NCI-H345 treated with DMSO at 0.1 percent for 48 hours (cell line): Measurements from ENCODE around the gene DUSP7.
A peak's percentile ranks its signal among the peaks of the same experiment; 100 is the strongest.

Experiments
- DNase-seq: peaks from one replicate; lab custom pipeline; 2025; ENCODE audit not compliant: unreplicated experiment; lab: John Stamatoyannopoulos, UW

Gene DUSP7

DNA sequence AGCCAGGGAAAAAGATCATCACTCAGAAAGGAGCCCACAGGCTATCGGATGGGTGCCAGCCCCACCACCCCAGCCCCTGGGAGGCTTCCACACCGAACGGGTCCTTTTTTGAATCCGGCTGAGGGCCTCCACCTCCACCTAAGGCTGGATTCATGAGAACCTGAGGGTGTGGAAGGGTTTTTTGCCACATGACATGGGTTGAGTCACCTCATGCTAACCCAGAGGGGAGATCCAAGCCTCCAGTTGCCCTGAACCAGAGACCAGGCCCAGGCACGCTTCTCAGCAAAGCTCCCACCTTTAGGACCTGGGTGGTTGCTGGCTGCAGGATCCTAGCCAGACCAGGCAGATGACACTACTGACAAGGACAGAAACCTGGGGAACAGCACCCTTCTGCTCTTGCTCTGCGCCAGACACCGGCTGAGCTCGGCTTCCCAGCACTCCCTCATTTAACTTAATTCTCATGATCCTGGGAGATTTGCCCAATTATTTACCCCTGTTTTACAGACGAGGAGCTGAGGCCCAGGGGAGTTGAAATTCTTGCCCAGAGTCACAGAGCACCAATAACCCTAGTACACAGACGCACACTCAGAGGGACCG, 25.6 kb downstream of the DUSP7 start:
- DNase-seq = no peak

DNA sequence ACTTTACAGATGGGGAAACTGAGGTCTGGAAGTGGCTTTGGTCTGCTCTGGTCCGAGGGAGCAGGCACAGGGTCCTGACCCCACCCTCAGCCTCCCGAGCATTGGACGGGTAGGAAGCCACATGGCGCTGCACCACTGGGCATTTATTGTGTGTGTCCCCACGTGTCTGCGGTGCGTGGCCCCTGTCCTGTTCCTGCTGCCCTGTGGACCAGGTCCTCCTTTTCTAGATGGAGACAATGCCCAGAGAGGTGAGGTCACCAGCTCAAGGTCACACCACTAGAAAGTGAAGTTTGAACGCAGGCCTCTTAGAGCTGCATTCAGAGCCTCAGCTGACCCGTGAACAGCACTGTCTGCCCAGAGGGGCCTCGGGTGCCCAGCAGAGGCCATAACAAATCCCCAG, 26.8 kb downstream of the DUSP7 start:
- DNase-seq = no peak

DNA sequence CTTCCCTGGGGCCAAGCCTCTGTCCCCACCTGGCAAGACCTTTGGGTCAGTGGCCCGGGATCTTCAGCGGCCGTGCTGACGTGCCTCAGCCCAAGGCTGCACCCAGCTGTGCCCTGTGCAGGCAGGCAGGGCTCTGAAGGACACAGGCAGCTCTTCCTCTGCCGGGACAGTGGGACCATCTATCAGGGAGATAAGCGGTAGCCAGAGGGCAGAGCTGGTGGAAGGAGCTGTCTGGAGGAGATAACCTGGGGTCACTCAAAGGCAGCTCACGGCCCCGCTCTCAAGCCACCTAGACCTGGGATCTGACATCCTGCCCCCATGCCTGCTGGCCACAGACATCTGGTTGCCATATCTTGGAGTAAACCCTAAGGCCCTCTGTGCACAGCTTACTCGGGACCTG, 27.3 kb downstream of the DUSP7 start:
- DNase-seq = no peak

DNA sequence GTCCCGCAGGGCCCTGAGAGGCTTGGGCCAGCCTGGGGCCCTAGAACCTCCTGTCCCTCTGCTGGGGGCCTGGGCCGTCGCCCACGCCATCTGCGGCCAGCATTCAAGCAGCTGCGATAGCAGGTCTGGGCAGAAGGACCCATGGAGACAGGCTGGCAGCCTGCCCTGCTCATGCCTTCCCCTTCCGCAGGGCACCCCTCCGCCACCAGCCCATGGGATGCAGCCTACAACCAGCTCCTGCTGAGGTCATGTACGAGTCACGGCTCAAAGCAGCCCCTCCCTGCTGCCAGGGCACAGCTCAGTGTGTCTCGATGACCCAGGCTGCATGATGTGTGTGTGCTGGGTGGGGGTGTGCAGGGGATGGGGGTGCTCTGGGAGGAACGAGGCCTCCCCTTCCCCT, 27.8 kb downstream of the DUSP7 start:
- no peak for DNase-seq

DNA sequence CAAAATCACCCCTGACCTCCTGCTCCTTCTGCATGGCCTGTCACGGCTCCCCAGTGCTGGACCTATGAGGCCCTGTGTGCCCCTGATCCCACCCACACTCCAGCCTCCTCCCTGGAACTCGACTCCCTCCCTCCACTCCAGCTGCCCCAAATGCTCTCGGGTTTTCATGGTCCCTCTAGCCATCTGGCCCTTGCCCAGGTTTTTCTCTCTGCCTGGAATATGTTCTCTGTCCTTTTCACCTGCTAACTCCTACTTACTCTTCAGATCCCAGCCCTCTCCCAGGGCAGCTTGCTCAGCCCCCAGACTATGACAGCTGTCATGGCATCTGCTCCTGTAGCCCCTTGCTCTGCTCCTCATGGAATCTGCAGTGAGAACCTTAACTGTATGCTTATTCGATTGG, 30.3 kb downstream of the DUSP7 start:
- DNase-seq = no peak

DNA sequence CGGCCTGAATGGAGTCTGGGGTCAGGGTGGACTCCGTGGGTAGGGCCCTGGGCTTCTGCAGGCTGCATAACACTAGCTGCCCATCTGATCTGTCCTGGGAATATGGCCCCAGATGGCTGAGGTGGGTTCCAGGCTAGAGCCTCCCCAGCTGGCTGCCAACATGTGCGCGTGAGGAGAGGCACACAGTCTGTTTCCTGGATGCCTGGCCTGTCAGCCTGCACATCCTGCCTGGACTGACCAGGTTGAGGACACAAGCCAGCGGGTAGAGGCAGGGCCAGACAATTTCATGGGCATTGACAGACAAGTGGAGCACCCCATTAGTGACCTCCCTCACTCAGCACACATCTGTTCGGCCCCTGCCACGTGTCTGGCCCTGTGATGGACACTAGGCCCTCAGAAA, 30.9 kb downstream of the DUSP7 start:
- no peak for DNase-seq

DNA sequence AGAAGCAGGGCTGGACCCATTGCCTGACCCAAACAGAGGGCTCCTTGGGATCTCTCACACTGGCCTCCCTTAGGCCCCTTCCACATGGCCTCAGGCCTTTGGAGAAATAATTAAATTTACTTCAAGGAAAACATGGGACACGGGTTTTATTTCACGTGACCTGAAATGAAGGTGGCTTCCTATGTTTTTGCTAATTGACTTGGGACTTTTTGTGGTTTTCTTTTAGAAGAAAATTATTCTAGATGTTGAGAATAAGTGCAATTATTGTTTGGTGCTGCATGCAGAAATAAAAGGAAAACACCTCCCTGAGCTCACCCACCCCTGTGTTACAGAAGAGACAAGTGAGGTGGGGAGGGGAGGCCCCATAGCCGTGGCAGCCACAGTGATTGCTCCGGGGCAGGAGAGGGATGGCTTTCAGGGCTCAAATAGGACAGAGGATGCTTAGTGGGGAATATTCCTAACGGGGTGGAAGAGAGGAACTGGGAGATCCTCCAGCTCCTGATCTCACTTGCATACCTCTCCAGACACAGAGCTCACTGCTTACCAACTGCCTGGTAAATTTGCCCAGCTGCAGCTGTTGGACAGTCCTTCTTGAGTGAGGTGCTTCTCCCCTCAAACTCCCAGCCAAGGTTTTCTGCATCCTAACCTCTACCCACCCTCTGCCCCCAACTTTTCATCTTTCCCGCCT, 31.5 kb downstream of the DUSP7 start:
- no peak for DNase-seq

DNA sequence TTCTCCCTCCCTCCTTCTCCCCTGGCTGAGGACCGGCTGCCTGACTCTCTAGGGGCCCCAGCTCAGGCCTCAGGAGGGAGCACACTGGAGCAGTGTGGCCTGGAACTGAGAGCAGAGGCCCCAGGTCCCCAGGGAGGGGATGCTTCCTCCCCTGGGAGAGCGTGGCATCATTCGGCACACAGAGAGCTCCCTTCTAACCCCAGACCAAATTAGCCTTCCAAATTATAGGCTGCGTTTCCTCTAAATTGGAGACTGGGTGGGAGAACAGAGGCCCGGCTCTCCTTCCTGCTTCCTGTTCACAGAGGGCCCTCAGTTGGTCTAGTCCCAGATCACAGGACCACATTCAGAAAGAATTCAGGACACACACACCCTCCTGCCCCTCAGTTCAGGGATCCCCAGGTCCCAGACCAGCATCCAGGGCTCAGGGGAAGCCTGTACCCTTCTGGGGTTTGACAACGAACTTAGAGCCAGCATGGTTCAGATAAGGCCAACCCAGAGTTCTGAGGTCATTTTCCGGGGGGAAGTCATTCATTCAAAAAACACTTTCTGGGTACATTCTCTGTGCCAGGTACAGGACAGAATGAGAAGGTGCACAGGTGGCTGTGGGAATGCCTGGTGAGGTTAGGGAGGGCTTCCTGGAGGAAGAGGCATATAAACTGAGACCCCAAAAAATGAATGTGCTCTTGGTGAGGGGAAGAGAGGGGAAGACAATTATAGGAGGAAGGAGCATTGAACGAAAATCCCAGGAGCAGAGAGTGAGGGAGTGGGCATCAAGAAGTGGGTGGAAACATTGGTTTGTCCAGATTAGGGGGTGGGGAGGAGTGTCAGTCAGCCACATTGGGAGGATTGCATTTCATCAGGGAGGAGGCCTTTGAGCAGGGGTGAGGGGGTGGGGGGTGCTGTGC, 32.3 kb downstream of the DUSP7 start:
- no peak for DNase-seq

DNA sequence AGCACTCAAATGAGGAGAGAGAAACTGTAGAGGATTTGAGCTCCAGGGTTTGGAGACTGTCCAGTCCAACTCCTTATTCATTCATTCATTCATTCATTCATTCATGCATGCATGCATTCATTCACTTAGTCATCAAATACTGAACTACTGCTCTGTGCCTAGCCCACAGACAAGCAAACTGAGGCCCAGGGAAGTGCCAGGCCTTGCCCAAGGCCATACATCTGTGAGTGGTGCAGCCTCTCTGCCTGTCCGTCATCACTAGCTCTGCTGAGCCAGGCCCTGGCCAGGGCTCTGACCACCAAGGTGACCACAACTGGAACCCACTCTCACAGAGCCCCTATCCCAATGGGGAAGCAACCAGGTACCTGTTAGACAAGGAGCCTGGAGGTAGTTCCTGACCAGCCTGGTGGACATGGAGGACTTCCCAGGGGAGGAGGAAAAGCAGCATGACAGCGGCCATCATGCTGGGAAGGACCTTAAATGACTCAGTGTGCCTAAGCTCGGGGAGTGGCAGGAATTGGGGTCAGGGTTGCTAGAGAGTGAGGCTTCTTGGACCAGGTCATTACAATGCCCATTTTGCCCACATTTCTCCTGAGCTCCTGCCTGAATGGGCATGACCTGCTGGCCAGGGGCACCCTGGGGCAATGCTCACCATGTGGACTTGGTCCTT, 33.1 kb downstream of the DUSP7 start:
- no peak for DNase-seq

DNA sequence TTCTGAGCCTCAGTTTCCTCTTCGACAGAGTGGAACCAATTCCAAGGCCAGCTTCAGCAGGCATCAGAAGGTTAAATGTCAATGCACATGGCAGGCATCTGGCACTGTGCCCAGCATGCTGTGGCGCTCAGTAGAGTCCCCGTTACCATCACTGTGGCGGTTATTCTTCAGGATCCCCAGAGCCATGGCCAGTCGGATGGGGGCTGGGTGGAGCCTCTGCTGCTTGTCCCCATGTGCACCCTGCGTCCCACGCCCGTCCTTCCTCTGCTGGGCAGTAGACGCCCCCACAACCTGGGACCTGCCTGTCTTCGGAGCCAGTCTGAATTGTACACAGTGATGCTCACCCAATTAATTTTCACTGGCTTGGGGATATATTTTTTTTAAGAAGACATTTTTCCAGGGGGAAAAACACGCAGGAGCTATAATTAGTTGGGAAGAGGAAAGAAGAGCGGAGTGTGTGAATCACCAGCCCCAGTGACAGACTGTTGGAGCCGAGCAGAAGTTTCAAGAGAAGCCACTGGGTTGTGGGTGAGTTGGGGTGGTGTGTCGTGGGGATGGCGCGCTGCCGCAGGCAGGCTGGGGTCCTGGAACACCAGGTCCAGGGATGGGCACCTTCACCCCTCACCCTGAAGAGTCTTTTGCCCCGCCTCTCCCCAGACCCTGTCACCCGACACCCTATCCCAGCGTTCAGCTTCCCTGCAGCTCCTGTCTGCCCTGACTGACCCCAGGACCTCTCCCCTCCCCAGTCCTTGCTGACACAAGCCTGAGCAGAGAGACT, 33.9 kb downstream of the DUSP7 start:
- no peak for DNase-seq

DNA sequence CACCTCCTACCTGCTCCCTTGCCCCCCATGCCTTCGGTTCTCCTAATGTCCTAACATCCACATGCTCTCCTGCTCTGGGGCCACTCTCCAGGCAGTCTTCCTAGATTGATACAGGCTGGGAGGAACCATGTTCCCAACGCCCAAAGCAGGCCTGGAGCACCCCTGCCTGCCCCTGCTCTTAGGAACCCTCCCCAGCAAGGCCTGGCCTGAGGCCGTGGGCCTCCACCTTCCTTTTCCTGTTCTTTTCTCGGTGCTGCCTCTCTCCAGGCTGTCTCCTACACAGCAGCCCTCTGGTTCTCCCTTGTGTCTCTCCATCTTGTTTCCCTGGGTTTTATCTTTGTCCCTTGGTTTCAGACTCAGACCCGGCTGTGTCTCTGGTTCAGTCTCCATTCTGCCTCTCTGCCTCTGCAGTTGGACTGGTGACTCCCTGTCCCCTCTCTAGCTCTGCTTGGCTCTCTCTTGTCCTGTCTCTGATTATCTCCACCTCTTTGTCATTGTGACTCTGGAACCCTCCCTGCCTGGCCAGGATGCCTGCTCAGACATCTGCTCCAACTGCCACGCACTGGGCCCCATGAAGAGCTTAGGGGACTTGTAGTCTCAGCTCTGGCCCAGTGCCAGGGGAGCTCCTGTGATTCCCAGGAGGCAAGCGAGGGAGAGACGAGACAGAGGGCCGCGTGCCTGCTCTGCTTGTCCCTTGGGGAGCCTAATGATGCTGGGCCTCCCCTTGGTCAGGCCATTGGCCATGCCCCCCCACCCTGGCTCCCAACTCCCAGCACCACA, 34.7 kb downstream of the DUSP7 start:
- peak; percentile 53 for DNase-seq

DNA sequence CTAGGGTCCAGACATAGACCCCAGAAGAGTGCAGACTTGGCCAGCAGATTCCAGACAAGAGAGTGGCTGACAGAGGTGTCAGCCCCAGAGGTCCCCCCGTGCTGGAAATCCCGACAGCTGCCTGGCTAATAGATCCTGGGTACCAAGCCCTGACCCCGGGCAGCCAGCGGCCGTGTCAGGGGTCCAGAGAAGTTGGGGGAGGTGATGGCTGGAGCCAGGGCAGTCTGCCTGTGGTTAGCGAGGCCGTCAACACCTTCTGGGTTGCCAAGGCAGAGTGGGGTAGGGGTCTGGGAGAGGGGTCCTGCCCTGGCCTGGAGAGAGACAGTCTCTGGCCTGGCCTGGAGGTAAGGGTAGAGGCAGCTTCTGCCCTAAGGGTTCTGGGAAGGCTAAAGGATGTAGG, 35.6 kb downstream of the DUSP7 start:
- DNase-seq = no peak

DNA sequence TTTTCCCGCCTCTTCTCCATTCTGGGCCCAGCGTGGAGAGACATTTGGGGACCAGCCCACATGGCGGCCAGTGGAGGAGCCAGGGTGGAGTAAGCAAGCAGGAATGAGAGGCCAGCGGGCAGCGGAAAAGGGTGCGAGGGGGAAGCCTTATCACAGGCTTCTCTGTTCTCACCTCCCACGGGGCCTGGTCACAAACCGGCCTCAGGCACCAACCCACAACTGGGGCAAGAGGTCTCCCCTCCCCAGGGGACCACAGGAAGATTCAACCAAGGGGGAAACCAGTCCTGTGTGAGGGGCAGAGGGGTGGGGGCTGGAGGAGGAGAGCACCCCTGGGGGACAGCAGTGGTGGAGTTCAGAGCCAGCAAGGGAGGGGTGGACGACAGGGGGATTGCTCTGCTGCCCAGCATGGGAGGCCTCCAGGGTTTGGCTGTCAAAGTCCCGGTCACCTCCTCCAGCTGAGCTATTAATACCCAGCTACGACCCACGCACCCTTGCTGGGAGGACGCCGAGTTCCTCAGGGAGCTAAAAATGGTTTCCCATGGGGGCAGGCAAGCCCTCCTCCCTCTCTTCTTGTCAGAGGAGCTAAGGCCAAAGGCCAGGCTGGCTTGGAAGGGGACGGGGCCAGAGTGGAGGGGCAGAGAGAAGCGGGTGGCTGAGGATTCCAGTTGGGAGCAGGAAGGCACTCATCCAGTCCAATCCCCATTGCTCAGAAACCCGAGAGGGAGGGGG, 36.9 kb downstream of the DUSP7 start:
- DNase-seq = no peak

DNA sequence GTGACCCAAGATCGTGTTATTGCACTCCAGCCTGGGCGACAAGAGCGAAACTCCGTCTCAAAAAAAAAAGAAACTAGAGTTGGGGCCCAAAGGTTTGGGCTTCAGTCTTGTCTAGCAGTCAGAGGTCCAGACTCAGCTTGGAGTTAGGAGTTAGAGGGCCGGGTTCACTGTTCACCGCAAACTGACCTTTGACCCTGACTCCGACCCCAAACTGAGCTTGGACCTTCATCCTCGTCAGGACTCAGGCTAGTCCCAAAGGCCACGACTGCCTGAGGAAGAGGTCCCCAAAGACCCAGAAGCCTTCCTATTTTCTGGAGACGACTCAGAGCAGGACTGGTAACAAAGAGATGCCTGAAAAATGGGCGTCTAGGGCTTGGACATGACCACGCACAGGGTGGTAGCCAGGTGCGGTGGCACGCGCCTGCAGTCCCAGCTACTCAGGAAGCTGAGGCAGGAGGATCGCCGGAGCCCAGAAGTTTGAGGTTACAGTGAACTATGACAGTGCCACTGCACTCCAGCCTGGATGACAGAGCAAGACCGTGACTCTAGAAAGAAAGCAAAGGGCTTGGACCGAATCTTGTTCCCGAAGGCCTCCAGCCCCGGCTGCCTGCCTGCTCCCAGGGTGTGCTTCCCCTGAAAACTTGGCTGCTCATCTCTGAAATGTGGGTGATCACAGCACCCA, 37.9 kb downstream of the DUSP7 start:
- no peak for DNase-seq

DNA sequence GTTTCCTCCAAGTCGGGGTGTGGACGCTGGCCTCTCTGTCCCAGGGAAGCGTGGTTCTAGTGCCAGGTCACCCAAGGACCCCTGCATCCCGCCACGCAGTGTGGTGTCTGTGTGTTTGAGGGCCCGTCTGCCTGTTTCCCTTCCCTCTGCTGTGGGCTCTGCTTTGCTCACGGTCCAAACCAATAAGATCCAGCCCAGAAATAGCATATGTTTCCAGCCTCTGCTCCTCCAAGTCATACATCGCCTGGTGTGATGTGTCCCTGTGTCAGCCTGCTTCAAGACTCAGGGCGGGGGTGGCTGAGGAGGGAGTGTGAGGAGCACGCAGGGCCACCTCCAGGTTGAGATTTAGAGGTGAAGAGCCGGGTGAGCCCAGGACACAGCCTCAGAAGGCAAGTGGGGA, 38.8 kb downstream of the DUSP7 start:
- no peak for DNase-seq

DNA sequence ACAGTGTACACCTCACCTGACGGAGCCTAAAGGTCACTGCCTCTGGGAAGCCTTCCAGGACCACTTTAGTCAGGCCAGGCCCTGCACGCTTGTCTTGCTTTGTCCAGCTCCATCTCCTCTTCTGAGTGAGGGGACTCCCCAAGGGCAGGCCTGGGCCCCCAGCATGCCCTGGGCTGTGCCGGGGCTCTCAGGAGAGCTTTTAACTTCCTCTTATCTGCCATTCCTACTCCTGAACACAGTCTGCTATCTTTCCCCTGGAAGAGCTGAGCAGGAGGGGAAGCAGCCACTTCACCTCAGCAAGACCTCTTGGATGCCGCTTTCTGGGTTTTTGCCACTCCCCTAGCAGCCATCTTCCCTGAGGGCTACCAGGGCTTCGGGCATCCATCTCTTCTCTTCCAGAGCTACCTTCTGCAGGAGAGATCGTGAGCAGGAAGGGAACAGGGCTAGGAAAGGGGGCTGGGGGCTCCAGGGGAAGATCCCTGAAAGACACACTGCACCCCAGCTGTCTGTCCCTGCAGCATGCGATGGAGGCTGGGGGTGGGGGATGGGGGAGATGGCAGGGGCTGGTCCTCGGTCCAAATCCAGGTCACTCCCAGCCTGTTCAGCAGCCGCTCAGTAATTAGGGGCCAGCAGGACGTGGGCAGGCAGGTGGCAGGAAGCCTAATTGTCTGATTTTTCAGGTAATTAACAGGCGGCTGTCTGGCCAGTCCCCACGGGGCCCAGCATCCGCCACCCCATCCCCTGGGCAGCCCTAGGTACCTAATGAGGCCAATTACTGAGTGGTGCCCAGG, 40.7 kb downstream of the DUSP7 start:
- no peak for DNase-seq

DNA sequence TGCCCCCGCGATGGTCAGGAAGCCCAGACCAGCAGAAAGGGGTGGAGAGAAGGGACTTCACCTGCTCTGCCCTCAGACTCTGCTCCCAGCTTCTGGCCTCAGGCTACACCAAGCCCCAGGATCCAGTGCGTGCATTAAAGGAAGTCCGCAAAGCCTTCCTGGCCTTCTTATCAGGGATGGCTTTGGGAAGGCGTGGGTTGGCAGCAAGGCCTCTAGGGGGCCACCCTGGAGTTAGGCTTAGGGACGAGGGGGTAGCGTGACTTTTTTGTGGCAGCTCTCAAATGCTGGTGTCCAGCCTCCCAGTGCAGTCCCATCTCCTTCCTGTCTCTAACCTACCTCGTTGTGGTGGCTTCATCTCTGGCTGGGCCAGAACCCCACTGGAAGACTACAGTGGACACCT, 41.8 kb downstream of the DUSP7 start:
- no peak for DNase-seq
